BJ (cell line): ENCODE measurements around the gene ADARB2. TPM values are rescaled to one million over a fixed set of nuclear protein-coding genes. Genes with fewer than 3 reads are reported as not detected.

Experiments
- CTCF ChIA-PET: fragments of 350-600 bp; formaldehyde crosslinking; extraction: SDS; loops from one replicate; lab custom pipeline; 2021; ENCODE audit warnings: antibody characterized with exemption, inconsistent platforms; lab: Yijun Ruan, JAX
- POLR2A ChIA-PET: fragments of 300-600 bp; sonication (Branson Sonifier 250); formaldehyde crosslinking; extraction: SDS; loops from one replicate; lab custom pipeline; 2021; ENCODE audit warnings: antibody characterized with exemption; lab: Charles Lee
- DNase-seq: peaks from one replicate; pipeline ENCODE4 v3.0.0-alpha.2; 2011; ENCODE audit warnings: low read depth
- H3K27me3 ChIP-seq: 2 replicates; pipeline ENCODE4 v1.6.0; 2011; ENCODE audit warnings: low read length; ENCODE audit not compliant: control insufficient read depth, insufficient read depth
- H3K36me3 ChIP-seq: 2 replicates; pipeline ENCODE4 v1.5.1; 2011; ENCODE audit warnings: low read length; ENCODE audit not compliant: control insufficient read depth, insufficient read depth
- H3K4me3 ChIP-seq: 2 replicates; pipeline ENCODE4 v1.5.1; 2011; ENCODE audit warnings: low read depth, mild to moderate bottlenecking, control low read depth, low read length
- polyA plus RNA-seq: library from polyadenylated mRNA; depleted of rRNA; stranded (reverse); fragments of >200 nt; gene quantifications from 2 replicates; pipeline ENCODE4 v1.2.3, GENCODE V29; 2011
- TF ChIP-seq, protein P1 (sequence below): IDR thresholded peaks from 2 replicates; pipeline ENCODE4 v1.5.1; 2011; ENCODE audit warnings: low read depth, mild to moderate bottlenecking, control low read depth, inconsistent platforms, low read length, moderate library complexity; ENCODE audit not compliant: insufficient read depth

The ADARB2 gene
- polyA plus RNA-seq, 1 experiment = not detected

DNA sequence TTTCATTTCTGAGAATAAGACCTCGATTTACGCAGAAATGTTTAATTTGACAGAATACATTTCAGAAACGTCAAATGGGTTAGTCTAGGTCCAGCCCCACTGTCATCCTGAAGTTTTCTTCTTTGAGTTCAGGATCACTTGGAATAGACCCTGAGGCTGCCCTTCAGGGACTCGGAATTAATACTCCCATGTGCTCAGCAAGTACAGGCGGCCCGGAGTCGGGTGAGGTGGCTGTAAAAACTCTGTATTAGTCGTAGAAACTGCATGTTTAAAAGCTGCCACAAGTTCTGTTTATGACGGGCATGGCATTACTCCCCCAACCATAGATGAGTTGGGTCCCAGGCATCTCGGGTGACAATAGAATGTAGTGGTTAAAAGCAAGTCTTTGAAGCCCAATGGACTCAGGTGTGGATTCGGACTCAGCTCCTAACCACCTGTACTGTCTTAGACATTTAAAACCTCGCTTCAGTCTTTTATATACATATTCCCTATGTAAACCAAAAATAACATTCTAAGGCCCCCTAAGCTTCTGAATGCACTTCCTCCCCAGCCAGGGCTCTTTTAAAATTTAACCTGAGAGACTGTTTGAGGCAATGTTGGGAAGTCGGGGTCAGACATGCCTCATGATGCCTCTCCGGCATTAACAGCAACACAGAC lies 216.3 kb downstream of the ADARB2 start:
- CTCF ChIA-PET = no interaction called here
- no peaks in the 10 kb centered on the region for H3K36me3 ChIP-seq
- H3K27me3 ChIP-seq = no peaks in the 10 kb centered on the region
- TF ChIP-seq, protein P1, sequence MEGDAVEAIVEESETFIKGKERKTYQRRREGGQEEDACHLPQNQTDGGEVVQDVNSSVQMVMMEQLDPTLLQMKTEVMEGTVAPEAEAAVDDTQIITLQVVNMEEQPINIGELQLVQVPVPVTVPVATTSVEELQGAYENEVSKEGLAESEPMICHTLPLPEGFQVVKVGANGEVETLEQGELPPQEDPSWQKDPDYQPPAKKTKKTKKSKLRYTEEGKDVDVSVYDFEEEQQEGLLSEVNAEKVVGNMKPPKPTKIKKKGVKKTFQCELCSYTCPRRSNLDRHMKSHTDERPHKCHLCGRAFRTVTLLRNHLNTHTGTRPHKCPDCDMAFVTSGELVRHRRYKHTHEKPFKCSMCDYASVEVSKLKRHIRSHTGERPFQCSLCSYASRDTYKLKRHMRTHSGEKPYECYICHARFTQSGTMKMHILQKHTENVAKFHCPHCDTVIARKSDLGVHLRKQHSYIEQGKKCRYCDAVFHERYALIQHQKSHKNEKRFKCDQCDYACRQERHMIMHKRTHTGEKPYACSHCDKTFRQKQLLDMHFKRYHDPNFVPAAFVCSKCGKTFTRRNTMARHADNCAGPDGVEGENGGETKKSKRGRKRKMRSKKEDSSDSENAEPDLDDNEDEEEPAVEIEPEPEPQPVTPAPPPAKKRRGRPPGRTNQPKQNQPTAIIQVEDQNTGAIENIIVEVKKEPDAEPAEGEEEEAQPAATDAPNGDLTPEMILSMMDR = no peak
- no peak for DNase-seq
- POLR2A ChIA-PET = no interaction called here
- no peak overlapping the region for H3K4me3 ChIP-seq

DNA sequence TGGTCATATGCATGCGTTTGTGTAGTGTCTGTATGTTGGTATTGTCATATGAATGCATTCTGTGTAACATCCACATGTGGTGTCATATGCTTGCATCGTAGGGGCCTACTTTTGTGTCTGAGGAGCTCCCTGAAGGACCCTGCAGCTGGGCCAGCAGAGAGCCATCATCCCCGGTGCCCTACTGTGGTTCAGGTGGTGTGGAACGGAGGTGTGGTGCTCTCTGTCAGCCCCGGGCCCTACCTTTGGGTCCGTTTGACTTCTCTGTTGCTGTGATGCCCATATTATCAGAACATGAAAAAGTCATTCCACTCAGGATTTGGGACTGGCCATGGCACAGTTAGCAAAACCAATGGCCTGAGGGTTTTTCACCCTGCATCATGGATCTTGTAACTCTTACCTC lies 217.9 kb downstream of the ADARB2 start:
- Histone ChIP-seq H3K36me3 (no peaks in the 10 kb centered on the region), H3K27me3 (no peaks in the 10 kb centered on the region), H3K4me3 (no peak overlapping the region)
- ChIA-PET POLR2A (no interaction called here), CTCF (no interaction called here)
- TF ChIP-seq, protein P1 = no peak
- DNase-seq = no peak

DNA sequence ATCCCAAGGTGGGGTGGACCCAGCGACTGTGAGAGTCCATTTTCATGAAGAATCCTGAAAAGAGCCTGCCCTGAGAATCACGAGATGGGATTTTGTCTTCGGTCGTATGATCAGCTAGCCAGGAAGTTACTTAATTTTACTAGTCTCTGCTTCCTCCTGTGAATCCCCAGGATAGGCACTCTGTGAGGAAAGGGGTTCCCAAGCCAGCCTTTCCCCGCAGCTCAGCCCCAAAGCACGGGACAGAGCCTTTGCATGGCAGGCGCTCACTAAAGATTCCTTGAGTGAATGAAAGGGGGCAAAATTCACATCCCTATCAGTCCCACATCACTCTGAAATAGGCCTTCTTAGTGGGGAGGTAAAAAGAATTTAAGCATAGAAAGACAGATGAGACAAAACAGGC lies 219.6 kb downstream of the ADARB2 start:
- no peak overlapping the region for H3K4me3 ChIP-seq
- TF ChIP-seq, protein P1 = no peak
- no peaks in the 10 kb centered on the region for H3K36me3 ChIP-seq
- CTCF ChIA-PET = no interaction called here
- POLR2A ChIA-PET = no interaction called here
- no peaks in the 10 kb centered on the region for H3K27me3 ChIP-seq
- no peak for DNase-seq

DNA sequence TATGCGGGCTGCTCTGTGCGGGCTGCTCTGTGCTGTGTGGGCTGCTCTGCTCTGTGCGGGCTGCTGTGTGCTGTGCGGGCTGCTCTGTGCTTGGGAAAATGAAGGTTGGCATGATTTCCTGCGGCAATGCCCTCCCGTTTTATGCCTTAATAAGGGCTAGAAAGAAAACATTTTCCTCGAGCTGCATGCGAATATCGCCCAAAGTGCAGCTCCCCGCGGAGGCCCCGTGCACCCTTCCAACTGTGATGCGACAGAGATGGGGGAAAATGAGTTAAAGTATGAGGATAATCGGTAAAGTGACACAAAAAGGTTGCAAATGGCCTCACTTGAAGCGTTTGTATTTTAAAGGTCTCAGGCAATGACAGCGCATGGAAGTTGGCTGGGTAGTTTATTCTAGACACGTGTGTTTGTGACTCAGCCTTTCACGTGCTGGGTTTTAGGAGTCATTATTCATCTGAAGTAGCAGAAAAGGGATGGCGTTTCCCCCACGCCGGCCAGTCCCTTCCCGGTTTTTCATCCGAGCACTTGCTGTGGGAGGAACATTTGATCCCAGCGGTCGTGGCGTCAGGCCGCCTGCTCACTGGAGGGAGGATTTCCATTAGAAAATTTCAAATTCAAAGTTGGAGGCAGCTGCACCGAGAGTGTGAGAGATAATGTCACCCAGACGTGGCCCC lies 220.7 kb downstream of the ADARB2 start:
- POLR2A ChIA-PET = no interaction called here
- DNase-seq = no peak
- no peaks in the 10 kb centered on the region for H3K27me3 ChIP-seq
- TF ChIP-seq, protein P1 = no peak
- H3K4me3 ChIP-seq = no peak overlapping the region
- no peaks in the 10 kb centered on the region for H3K36me3 ChIP-seq
- CTCF ChIA-PET = no interaction called here

DNA sequence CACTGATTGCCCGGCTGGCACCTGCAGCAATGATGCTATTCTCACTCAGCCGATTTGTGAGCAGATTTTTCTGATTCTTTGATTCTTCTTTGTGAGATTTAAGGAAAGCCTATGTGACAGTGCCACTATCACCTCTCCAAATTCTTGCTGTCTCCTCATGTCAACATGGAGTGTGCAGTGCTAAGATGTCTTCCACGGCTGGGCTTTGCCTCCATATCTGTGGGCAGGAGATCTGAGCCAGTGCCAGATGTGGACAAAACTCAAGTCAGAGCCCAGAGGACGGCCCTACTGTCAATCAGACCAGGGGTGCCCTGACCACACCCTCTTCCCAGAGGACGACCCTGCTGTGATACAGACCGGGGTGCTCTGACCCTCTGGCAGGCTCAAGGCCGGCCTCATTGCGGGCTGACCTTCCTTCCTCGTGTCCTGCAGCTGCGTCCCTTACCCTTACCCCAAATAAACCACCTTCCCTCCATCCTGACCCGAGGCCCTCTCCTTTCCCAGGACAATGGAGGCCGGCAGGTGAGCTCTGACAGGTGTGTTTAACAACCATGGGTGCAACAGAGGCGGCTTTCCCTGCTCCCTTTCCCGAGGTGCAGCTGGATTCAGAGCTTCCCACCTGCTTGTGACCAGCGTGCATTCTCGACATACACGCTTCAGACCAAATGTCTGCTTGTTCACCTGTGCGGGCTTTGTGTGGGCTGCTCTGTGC lies 221.4 kb downstream of the ADARB2 start:
- no peak overlapping the region for H3K4me3 ChIP-seq
- no peak for DNase-seq
- no peaks in the 10 kb centered on the region for H3K27me3 ChIP-seq
- TF ChIP-seq, protein P1 = no peak
- CTCF ChIA-PET = no interaction called here
- H3K36me3 ChIP-seq = no peaks in the 10 kb centered on the region
- POLR2A ChIA-PET = no interaction called here
